GM03348 (cell line): ENCODE data around the gene LYZL6.
A peak's percentile ranks its signal among the peaks of the same experiment; 100 is the strongest.

Experiments
- DNase-seq: peaks from one replicate; pipeline ENCODE4 v3.0.0; 2012; ENCODE audit warnings: low spot score

The LYZL6 gene

GRCh38 chr17:35943537-35943936, at the start of gene LYZL6:
LYZL6 (minus strand) TSS chr17:35943713; CDS start chr17:35939356, 4,357 bp downstream.
- DNase-seq, result no peak

GRCh38 chr17:35991075-35991474, 47.6 kb upstream of the LYZL6 start:
- no peak for DNase-seq

GRCh38 chr17:35988164-35988563, 44.7 kb upstream of the LYZL6 start:
- no peak for DNase-seq

GRCh38 chr17:35986643-35987042, 43.1 kb upstream of the LYZL6 start, which contains the start of gene CCL14:
CCL14 (minus strand) TSS chr17:35986729; CDS start chr17:35986649, 80 bp downstream.
- DNase-seq, result no peak

GRCh38 chr17:35984140-35984539, 40.6 kb upstream of the LYZL6 start:
- no peak for DNase-seq

- DNase-seq, result no peak
Measured at GRCh38 chr17:35982409-35983191, 39.1 kb upstream of the LYZL6 start.

DNA sequence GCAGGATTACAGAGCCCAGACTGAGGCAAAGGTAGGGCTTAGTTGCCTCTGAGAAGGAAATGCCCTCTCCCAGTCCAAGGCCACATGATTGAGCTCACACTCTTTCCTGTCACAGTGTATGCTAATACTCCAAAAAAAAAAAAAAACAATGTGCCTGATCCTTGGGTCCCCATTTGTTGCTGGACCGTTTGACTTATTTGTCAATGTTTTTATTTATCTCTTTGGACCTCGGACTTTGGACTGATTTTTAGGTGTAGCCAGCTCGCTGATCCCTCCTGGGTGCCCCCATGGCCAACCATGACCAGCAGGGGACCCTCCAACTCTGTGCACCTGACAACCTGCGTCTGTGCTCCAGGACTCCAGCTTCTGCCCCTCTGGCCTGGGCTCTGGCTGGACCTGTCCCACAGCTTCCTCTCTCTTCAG, 38.4 kb upstream of the LYZL6 start:
- DNase-seq, result no peak

- DNase-seq, result no peak
Measured at GRCh38 chr17:35981246-35981645, 37.7 kb upstream of the LYZL6 start, which contains the start of gene CCL16. CCL16 (minus strand) TSS chr17:35981497; CDS start chr17:35981420, 77 bp downstream.

GRCh38 chr17:35978346-35978745, 34.8 kb upstream of the LYZL6 start:
- DNase-seq, result no peak

DNA sequence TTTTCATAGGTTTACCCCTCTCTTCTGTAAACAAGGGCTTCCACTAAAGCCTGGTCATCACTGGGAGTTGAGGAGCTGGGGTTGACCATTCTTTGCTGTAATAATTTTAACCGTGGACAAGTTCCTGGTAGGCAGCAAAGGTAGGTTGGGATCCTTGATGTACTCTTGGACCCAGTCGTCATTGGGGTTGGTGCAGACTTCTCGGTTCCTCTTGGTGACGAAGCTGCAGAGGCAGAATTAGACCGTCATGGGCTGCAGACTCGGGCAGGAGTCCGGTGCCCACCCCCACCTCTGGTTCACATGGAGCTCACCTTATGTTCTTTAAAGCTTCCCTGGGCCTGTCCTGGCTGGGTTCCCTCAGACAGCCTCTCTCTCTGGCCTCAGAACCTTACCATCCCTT, 34.0 kb upstream of the LYZL6 start:
- DNase-seq, result no peak

DNA sequence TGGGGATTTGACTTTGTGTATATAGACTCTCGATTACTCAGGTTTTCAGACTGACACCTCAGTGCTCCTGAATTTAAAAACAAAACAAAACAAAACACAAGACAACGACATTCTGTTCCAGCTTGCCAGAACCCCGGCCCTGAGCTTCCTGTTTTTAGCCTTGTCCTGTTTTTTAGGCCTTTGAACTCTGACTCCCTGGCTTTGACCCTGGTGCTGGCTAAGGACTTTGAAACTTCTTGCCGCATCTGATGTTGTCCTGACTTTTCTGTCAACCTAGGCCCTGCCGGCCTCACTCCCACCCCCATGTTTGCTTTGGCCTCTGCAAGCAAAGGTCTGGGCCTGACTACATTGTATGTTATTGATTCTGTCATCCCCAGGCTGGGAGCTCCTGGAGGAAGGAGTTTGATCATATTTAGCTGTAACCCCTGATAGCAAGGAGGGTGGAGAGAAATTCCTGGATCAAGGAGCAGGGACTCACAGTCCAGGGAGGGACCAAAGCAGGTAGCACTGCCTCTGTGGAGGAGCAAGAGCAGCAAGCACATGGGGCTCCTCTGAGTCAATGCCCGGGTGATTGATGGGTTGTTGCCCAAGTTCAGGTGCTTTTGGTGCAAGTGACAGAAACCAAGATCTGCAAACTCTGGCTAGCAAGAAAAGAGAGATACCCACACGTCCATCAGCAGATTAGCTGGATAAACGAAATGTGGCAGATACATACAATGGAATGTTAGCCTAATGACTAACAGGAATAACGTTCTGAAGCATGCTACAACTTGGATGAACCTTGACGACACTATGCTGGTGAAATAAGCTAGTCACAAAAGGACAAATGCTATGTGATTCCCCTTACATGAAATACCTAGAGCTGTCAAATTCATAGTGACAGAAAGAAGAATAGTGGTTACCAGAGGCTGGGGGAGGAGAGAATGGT, 30.1 kb upstream of the LYZL6 start:
- DNase-seq, result no peak

DNA sequence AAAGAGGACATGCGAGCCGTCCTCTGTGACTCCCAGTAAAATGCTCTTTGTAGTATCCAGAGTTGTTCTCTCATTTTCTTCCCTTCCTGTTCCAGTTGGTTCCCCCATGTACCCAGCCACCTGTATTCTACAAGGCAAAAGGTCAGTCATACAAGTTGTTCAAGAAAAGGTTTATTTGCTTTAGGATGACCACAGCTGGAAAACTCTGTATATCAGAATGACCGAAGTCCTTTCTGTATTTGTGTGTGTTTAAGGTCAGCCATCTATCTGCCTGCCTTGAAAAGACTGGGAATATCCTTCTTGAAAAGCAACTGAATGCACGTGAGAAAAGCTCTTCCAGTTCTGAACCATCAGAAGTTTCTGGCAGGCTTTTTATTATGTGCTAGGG, 29.4 kb upstream of the LYZL6 start:
- no peak for DNase-seq

DNA sequence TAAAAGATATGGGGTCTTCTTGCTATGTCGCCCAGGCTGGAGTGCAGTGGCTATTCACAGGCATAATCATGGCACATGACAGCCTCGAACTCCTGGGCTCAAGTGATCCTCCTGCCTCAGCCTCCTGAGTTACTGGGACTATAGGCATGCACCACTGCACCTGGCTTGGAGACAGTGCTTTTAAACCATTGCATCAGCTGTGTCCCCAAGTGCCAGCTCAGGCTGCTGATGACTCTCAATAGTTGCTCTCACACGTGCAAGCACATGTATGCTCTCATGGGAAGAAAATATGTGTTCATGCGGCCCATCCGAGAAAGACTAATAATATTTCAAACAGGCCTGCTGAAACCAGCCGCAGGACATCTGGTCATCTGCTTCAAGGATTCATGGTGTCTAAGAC, 29.0 kb upstream of the LYZL6 start:
- DNase-seq, result no peak

GRCh38 chr17:35972066-35972465, 28.6 kb upstream of the LYZL6 start:
- DNase-seq, result no peak

DNA sequence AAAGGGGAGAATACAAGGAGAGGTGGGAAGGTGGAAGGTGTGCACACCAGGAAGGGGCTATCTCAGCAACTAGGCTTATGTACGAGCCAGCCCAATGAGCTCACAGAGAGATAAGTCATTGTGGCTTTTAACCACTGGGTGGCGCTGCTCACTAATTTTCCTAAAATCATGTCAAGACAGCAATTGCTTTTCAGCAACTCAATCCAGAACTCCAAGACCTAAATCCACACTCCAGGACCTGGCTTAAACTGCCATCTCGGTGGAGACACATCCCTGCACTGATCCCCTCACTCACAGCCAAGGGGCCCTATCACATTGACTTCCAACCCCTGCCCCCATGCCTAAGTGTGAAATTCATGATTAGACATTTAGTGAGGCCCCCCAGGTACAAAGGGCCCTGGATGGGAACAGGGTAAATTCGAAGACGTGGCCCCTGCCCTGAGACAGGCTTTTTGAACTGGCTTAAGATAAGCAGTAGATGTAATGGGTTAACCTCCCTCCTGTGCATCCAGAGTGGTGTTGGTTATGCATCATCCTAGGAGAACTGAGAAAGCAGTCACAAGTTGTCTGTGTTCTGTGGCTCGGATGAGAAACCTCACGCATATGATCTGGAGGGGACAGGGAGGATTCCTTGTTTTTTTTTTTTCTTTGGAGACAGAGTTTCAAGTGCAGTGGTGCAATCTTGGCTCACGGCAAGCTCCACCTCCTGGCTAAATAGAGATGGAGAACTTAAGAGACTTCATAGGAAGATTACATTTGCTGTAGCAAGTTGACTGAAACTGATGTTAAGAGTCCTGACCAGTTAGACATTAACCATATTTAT, 26.3 kb upstream of the LYZL6 start:
- peak; percentile 81 for DNase-seq

DNA sequence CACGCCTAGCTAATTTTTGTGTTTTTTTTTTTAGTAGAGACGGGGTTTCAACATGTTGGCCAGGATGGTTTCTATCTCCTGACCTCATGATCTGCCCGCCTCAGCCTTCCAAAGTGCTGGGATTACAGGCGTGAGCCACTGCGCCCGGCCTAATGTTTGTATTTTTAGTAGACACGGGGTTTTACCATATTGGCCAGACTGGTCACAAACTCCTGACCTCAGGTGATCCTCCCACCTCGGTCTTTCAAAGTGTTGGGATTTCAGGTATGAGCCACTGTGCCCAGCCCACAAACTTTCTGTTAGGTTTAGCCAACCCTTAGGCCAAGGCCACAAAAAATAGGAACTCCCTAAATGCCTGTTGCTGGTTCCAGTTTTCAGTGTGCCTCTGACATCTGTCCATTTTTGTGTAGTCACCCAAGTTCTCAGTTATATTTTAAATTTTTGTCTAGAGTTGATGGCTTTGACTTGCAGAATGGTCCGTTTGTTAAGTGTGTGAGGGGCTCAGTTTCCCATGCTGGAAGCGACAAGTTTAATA, 25.1 kb upstream of the LYZL6 start:
- DNase-seq, result no peak

DNA sequence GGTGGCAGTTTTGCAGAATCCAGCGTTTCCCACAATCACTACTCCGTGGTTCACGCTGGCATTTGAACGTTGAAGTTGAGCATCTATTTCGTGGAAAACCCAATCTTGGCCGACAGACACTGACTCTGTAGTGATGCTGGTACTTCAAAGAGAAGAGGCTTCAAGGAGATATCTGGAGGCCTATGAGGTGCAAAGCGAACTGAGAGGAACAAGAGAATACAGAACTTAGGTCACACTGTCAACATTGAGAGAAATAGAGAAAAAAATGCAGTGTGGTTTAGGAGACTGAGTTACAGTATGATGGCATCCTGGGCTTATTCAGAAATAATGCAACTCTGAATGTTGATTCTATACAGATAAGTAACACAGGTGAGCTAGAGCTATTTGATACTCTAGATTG, 21.8 kb upstream of the LYZL6 start:
- no peak for DNase-seq

GRCh38 chr17:35963663-35964062, 20.1 kb upstream of the LYZL6 start:
- no peak for DNase-seq

GRCh38 chr17:35953720-35954119, 10.2 kb upstream of the LYZL6 start:
- no peak for DNase-seq

DNA sequence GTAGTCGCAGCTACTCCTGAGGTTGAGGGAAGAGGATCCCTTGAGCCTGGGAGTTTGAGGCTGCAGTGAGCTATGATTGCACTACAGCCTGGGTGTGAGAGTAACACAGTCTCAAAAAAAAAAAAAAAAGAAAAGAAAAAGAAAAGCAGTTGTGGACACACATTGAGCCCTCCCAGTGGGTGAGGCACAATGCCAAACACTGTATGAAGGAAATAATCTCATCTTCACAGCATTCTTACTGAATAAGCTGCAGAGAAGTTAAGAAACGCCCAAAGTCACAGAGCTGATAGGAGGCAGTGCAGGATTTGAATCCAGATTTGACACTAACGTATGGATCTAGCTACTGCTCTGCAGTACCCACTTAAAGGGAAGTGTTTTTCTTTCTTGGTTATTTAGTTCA, 5.9 kb upstream of the LYZL6 start:
- DNase-seq, result no peak

- no peak for DNase-seq
Measured at GRCh38 chr17:35948092-35948491, 4.6 kb upstream of the LYZL6 start.

DNA sequence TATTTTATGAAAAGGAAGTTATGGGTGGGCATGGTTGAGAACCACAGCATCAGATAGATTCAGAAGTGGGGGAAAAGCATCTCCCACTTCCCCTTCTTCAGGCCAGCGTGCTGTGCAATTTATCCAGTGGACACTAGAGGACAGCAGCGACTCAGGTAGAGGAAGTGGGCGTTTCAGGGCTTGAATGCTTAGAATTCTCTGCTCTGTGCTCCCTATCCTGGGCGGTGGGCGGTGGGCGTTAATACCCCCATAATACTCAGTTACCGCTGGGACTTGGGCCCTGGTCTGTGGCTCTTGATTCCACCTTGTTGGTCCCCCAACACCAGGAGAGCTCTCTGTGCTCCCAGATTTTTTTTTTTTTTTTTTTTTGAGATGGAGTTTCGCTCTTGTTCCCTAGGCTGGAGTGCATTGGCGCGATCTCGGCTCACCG, 3.7 kb upstream of the LYZL6 start:
- DNase-seq, result peak; percentile 56
